HCT116 (cell line): ENCODE data around the gene CLEC20A. TPM values are rescaled to one million over a fixed set of nuclear protein-coding genes. Genes with fewer than 3 reads are reported as not detected.

Experiments
- ATAC-seq: fragments of 200-7000 bp; cut with Tn5 transposase; 2 replicates; pipeline ENCODE4 v1.9.1; 2020; ENCODE audit warnings: mild to moderate bottlenecking, moderate library complexity
- BruUV-seq: library from RNA; stranded (reverse); fragments of 400-500 nt; replicated peaks from 2 replicates; lab custom pipeline; 2021; lab: Mats Ljungman, UMichigan
- CTCF ChIA-PET: fragments of 300-600 bp; sonication (Branson Sonifier 250); formaldehyde crosslinking; loops from one replicate; lab custom pipeline; 2021; ENCODE audit warnings: antibody characterized with exemption; lab: Charles Lee
- POLR2A ChIA-PET: fragments of 300-600, 350-600 bp; sonication (Branson Sonifier 250); formaldehyde crosslinking; loops from one replicate; lab custom pipeline; 2021; ENCODE audit warnings: antibody characterized with exemption; lab: Charles Lee
- RAD21 ChIA-PET, 2 experiments: fragments of 300-600 bp; sonication (Branson Sonifier 250); formaldehyde crosslinking; loops; one replicate each; lab custom pipeline; 2023; ENCODE audit warnings: low total read pairs in 2 of 2; ENCODE audit not compliant: uncharacterized antibody in 2 of 2, unreplicated experiment in 2 of 2, low non-redundant PET in 1 of 2; lab: Charles Lee
- DNase-seq: peaks from one replicate; pipeline ENCODE4 v3.0.0-alpha.2; 2010; ENCODE audit warnings: low read depth, low spot score
- H2AFZ ChIP-seq: fragments of 200-600 bp; shearing (Covaris generic), sonication (generic); 2 replicates; pipeline ENCODE4 v1.6.1; 2017; ENCODE audit warnings: low read depth, mixed run types, mixed read lengths, antibody characterized with exemption, low read length; ENCODE audit not compliant: poor library complexity, severe bottlenecking
- H3K27ac ChIP-seq: 2 replicates; pipeline ENCODE4 v1.5.1; 2012; ENCODE audit warnings: low read depth, low read length
- H3K27me3 ChIP-seq: fragments of 200-600 bp; sonication (generic); 2 replicates; pipeline ENCODE4 v1.6.1; 2016; ENCODE audit warnings: mixed run types, low read length, mixed read lengths; ENCODE audit not compliant: insufficient read depth
- H3K36me3 ChIP-seq, 2 experiments: fragments of 200-500 bp in 1 of 2; fragments of 200-600 bp in 1 of 2; sonication (Bioruptor generic) in 1 of 2; sonication (generic) in 1 of 2; 2 replicates each; pipeline versions ENCODE4 v1.5.1 to v1.6.1; 2014 to 2016; ENCODE audit warnings: low read length in 2 of 2, inconsistent platforms in 1 of 2, mixed read lengths in 1 of 2, mixed run types in 1 of 2; ENCODE audit not compliant: insufficient read depth in 2 of 2, control insufficient read depth in 1 of 2
- H3K4me1 ChIP-seq, 2 experiments: fragments of 200-600 bp in 1 of 2; sonication (generic) in 1 of 2; 2 replicates each; pipeline versions ENCODE4 v1.5.1 to v1.6.1; 2012 to 2017; ENCODE audit warnings: low read length in 2 of 2, inconsistent platforms in 1 of 2, mild to moderate bottlenecking in 1 of 2, mixed read lengths in 1 of 2, mixed run types in 1 of 2, moderate library complexity in 1 of 2; ENCODE audit not compliant: insufficient read depth in 2 of 2, control insufficient read depth in 1 of 2
- H3K4me2 ChIP-seq: fragments of 200-600 bp; sonication (generic); 2 replicates; pipeline ENCODE4 v1.6.1; 2017; ENCODE audit warnings: mixed run types, low read length, mixed read lengths
- H3K4me3 ChIP-seq, 2 experiments: fragments of 200-600 bp in 1 of 2; sonication (generic) in 1 of 2; replicated peaks in 1 of 2; 2 replicates each; pipeline ENCODE4 v1.5.1; 2011 to 2016; ENCODE audit warnings: low read length in 2 of 2, control low read depth in 1 of 2, low read depth in 1 of 2, mild to moderate bottlenecking in 1 of 2, mixed read lengths in 1 of 2, mixed run types in 1 of 2
- H3K79me2 ChIP-seq: fragments of 200-600 bp; sonication (generic); 2 replicates; pipeline ENCODE4 v1.6.1; 2017; ENCODE audit warnings: mild to moderate bottlenecking, mixed run types, low read length, moderate library complexity, mixed read lengths; ENCODE audit not compliant: insufficient read depth
- H3K9ac ChIP-seq: fragments of 200-600 bp; sonication (generic); 2 replicates; pipeline ENCODE4 v1.6.1; 2016; ENCODE audit warnings: low read length, mixed read lengths
- H3K9me2 ChIP-seq: fragments of 200-600 bp; sonication (generic), shearing (Covaris generic); 2 replicates; pipeline ENCODE4 v1.6.1; 2017; ENCODE audit warnings: mixed run types, mild to moderate bottlenecking, moderate library complexity; ENCODE audit not compliant: insufficient read depth
- H3K9me3 ChIP-seq, 2 experiments: fragments of 200-500 bp in 1 of 2; fragments of 200-600 bp in 1 of 2; sonication (Bioruptor generic) in 1 of 2; sonication (generic) in 1 of 2; 2 replicates each; pipeline ENCODE4 v1.6.1; 2014 to 2017; ENCODE audit warnings: low read length in 2 of 2, mixed read lengths in 2 of 2, inconsistent platforms in 1 of 2, low read depth in 1 of 2, mild to moderate bottlenecking in 1 of 2, mixed run types in 1 of 2, moderate library complexity in 1 of 2; ENCODE audit not compliant: control insufficient read depth in 1 of 2, insufficient read depth in 1 of 2
- H4K20me1 ChIP-seq: fragments of 200-600 bp; sonication (generic), shearing (Covaris generic); 2 replicates; pipeline ENCODE4 v1.6.1; 2017; ENCODE audit warnings: mixed run types, mild to moderate bottlenecking, moderate library complexity; ENCODE audit not compliant: insufficient read depth
- CBX3 ChIP-seq: IDR thresholded peaks from 2 replicates; pipeline ENCODE4 v1.6.1; 2012; ENCODE audit warnings: low read depth
- CEBPB ChIP-seq: IDR thresholded peaks from 2 replicates; pipeline ENCODE4 v1.6.1; 2012; ENCODE audit warnings: low read depth
- EGR1 ChIP-seq: IDR thresholded peaks from 2 replicates; pipeline ENCODE4 v1.6.1; 2012; ENCODE audit warnings: low read depth
- FOSL1 ChIP-seq: IDR thresholded peaks from 2 replicates; pipeline ENCODE4 v1.6.1; 2012; ENCODE audit warnings: low read depth
- POLR2A ChIP-seq: IDR thresholded peaks from 2 replicates; pipeline ENCODE4 v1.7.0; 2011; ENCODE audit warnings: borderline replicate concordance; ENCODE audit not compliant: insufficient read depth, insufficient read length; ENCODE audit errors: extremely low read depth
- RAD21 ChIP-seq: IDR thresholded peaks from 2 replicates; pipeline ENCODE4 v1.6.1; 2012; ENCODE audit warnings: low read depth, mild to moderate bottlenecking
- SIN3A ChIP-seq: IDR thresholded peaks from 2 replicates; pipeline ENCODE4 v1.6.1; 2012; ENCODE audit warnings: low read depth
- SP1 ChIP-seq: IDR thresholded peaks from 2 replicates; pipeline ENCODE4 v1.6.1; 2012; ENCODE audit warnings: low read depth
- SRF ChIP-seq: IDR thresholded peaks from 2 replicates; pipeline ENCODE4 v1.6.1; 2012; ENCODE audit warnings: low read depth
- TCF7L2 ChIP-seq: IDR thresholded peaks from 2 replicates; pipeline ENCODE4 v1.7.0; 2011; ENCODE audit warnings: borderline replicate concordance, inconsistent platforms; ENCODE audit not compliant: insufficient read depth, insufficient read length; ENCODE audit errors: extremely low read depth
- ZFX ChIP-seq: fragments of 450-650 bp; IDR thresholded peaks from 2 replicates; pipeline ENCODE4 v1.6.1; 2017
- intact Hi-C: fragments of 100-400 bp; cut with micrococcal nuclease; formaldehyde crosslinking; loops from 2 replicates; pipeline ENCODE4 v1.10.0; 2022
- total RNA-seq: library from RNA; stranded (reverse); gene quantifications from one replicate; pipeline ENCODE4 v1.2.1, GENCODE V29; 2021; ENCODE audit not compliant: unreplicated experiment
- TF ChIP-seq, protein P1 (sequence below): IDR thresholded peaks from 2 replicates; pipeline ENCODE4 v1.6.1; 2012
- TF ChIP-seq, protein P2 (sequence below): IDR thresholded peaks from 2 replicates; pipeline ENCODE4 v1.6.1; 2012; ENCODE audit warnings: low read depth
- TF ChIP-seq, protein P3 (sequence below): IDR thresholded peaks from 2 replicates; pipeline ENCODE4 v1.6.1; 2011; ENCODE audit warnings: mild to moderate bottlenecking, low read length, moderate library complexity; ENCODE audit not compliant: insufficient replicate concordance; ENCODE audit errors: extremely low read depth
- TF ChIP-seq, protein P4 (sequence below), 3 experiments: fragments of 200-600 bp in 1 of 3; sonication (generic) in 1 of 3; IDR thresholded peaks in 2 of 3; conservative IDR thresholded peaks in 1 of 3; 2 replicates each; pipeline ENCODE4 v1.5.1; 2012 to 2017; ENCODE audit warnings: low read depth in 2 of 3, low read length in 2 of 3, antibody characterized with exemption in 1 of 3, borderline replicate concordance in 1 of 3, control low read depth in 1 of 3, mild to moderate bottlenecking in 1 of 3, mixed read lengths in 1 of 3, mixed run types in 1 of 3, moderate library complexity in 1 of 3; ENCODE audit not compliant: insufficient read depth in 1 of 3

Gene CLEC20A
- total RNA-seq, 1 experiment from 2014 or later, result not detected

DNA sequence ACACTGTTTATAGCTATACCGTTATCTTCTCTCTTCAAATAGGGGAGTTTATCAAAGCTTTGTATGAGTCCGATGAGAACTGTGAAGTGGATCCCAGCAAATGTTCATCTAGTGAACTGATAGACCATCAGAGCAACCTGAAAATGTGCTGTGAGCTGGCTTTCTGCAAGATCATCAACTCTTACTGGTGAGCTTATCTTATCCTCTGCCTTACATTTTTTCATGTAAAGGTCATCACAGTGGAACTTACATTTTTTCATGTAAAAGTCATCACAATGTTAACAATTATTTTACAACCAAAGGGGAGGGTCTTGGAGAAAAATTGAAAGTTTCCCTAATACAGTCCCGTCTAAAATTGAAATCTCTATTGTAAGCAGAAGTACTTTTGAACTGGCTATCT, 45.2 kb downstream of the CLEC20A start:
- ChIA-PET POLR2A (no interaction called here), RAD21 (no interaction called here), CTCF (no interaction called here)
- Histone ChIP-seq H3K4me2 (no peak overlapping the region), H3K36me3 (no peaks in the 10 kb centered on the region), H2AFZ (no peak overlapping the region), H3K79me2 (no peaks in the 10 kb centered on the region), H3K9me2 (no peaks in the 10 kb centered on the region), H3K9ac (no peak overlapping the region), H3K27ac (no peak overlapping the region), H4K20me1 (no peaks in the 10 kb centered on the region), H3K4me3 (no peak overlapping the region), H3K4me1 (peaks cover 0 to 5% of the 10 kb centered on the region in 2 experiments; a peak in 1 of 4 replicates), H3K9me3 (no peaks in the 10 kb centered on the region), H3K27me3 (no peaks in the 10 kb centered on the region)
- TF ChIP-seq RAD21 (no peak), TCF7L2 (no peak), SP1 (no peak), POLR2A (no peak), ZFX (no peak), EGR1 (no peak), SRF (no peak), CBX3 (no peak), SIN3A (no peak), CEBPB (no peak), FOSL1 (no peak)
- TF ChIP-seq, protein P1, sequence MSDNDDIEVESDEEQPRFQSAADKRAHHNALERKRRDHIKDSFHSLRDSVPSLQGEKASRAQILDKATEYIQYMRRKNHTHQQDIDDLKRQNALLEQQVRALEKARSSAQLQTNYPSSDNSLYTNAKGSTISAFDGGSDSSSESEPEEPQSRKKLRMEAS, result no peak
- TF ChIP-seq, protein P2, sequence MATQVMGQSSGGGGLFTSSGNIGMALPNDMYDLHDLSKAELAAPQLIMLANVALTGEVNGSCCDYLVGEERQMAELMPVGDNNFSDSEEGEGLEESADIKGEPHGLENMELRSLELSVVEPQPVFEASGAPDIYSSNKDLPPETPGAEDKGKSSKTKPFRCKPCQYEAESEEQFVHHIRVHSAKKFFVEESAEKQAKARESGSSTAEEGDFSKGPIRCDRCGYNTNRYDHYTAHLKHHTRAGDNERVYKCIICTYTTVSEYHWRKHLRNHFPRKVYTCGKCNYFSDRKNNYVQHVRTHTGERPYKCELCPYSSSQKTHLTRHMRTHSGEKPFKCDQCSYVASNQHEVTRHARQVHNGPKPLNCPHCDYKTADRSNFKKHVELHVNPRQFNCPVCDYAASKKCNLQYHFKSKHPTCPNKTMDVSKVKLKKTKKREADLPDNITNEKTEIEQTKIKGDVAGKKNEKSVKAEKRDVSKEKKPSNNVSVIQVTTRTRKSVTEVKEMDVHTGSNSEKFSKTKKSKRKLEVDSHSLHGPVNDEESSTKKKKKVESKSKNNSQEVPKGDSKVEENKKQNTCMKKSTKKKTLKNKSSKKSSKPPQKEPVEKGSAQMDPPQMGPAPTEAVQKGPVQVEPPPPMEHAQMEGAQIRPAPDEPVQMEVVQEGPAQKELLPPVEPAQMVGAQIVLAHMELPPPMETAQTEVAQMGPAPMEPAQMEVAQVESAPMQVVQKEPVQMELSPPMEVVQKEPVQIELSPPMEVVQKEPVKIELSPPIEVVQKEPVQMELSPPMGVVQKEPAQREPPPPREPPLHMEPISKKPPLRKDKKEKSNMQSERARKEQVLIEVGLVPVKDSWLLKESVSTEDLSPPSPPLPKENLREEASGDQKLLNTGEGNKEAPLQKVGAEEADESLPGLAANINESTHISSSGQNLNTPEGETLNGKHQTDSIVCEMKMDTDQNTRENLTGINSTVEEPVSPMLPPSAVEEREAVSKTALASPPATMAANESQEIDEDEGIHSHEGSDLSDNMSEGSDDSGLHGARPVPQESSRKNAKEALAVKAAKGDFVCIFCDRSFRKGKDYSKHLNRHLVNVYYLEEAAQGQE, result no peak
- TF ChIP-seq, protein P3, sequence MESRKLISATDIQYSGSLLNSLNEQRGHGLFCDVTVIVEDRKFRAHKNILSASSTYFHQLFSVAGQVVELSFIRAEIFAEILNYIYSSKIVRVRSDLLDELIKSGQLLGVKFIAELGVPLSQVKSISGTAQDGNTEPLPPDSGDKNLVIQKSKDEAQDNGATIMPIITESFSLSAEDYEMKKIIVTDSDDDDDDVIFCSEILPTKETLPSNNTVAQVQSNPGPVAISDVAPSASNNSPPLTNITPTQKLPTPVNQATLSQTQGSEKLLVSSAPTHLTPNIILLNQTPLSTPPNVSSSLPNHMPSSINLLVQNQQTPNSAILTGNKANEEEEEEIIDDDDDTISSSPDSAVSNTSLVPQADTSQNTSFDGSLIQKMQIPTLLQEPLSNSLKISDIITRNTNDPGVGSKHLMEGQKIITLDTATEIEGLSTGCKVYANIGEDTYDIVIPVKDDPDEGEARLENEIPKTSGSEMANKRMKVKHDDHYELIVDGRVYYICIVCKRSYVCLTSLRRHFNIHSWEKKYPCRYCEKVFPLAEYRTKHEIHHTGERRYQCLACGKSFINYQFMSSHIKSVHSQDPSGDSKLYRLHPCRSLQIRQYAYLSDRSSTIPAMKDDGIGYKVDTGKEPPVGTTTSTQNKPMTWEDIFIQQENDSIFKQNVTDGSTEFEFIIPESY, result no peak
- TF ChIP-seq, protein P4, sequence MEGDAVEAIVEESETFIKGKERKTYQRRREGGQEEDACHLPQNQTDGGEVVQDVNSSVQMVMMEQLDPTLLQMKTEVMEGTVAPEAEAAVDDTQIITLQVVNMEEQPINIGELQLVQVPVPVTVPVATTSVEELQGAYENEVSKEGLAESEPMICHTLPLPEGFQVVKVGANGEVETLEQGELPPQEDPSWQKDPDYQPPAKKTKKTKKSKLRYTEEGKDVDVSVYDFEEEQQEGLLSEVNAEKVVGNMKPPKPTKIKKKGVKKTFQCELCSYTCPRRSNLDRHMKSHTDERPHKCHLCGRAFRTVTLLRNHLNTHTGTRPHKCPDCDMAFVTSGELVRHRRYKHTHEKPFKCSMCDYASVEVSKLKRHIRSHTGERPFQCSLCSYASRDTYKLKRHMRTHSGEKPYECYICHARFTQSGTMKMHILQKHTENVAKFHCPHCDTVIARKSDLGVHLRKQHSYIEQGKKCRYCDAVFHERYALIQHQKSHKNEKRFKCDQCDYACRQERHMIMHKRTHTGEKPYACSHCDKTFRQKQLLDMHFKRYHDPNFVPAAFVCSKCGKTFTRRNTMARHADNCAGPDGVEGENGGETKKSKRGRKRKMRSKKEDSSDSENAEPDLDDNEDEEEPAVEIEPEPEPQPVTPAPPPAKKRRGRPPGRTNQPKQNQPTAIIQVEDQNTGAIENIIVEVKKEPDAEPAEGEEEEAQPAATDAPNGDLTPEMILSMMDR (IDR thresholded peaks at IDR 0.05 in 2 of 3, conservative IDR thresholded peaks at IDR 0.05 in 1 of 3; ENCODE audit: borderline replicate concordance in 1 of 3, insufficient read depth in 1 of 3, low read depth in 2 of 3, low read length in 2 of 3), result no peak
- ATAC-seq (no peak), DNase-seq (no peak)
- no TSS peak for BruUV-seq
- intact Hi-C loops, result no loop called here
